B cell (primary cell): Measurements from ENCODE around the gene MAJIN. TPM values are rescaled to one million over a fixed set of nuclear protein-coding genes. Genes with fewer than 3 reads are reported as not detected.

Source experiments
- ATAC-seq: fragments of 200-7000 bp; cut with Tn5 transposase; one replicate; pipeline ENCODE4 v1.10.0; 2021; ENCODE audit warnings: low read depth, mild to moderate bottlenecking, moderate number of reproducible peaks, moderate library complexity
- CTCF ChIA-PET: fragments of 350-600 bp; sonication (Branson Sonifier 250); formaldehyde crosslinking; loops from one replicate; lab custom pipeline; 2021; ENCODE audit warnings: antibody characterized with exemption, inconsistent platforms; lab: Charles Lee
- POLR2A ChIA-PET: fragments of 350-600 bp; sonication (Branson Sonifier 250); formaldehyde crosslinking; loops from one replicate; lab custom pipeline; 2021; ENCODE audit warnings: antibody characterized with exemption; lab: Charles Lee
- DNase-seq: peaks from one replicate; pipeline ENCODE4 v3.0.0; 2013
- H2AFZ ChIP-seq: 2 replicates; pipeline ENCODE4 v1.6.1; 2012; ENCODE audit warnings: mild to moderate bottlenecking, low read depth, low read length; ENCODE audit not compliant: insufficient read depth, poor library complexity, severe bottlenecking
- H3K27ac ChIP-seq, 2 donors: 1 replicate in 1 of 2; 2 replicates in 1 of 2; pipeline ENCODE4 v1.5.1; 2012 to 2013; ENCODE audit warnings: low read length in 2 of 2, mild to moderate bottlenecking in 2 of 2, moderate library complexity in 1 of 2
- H3K27me3 ChIP-seq, 4 experiments: fragments of 200-600 bp in 1 of 4; sonication (generic) in 1 of 4; replicated peaks in 1 of 4; 1 replicate in 2 of 4; 2 replicates in 2 of 4; pipeline versions ENCODE4 v1.6.1 to v1.7.0; 2013 to 2016; ENCODE audit warnings: low read length in 3 of 4, mild to moderate bottlenecking in 2 of 4, mixed read lengths in 1 of 4, moderate library complexity in 1 of 4; ENCODE audit not compliant: insufficient read depth in 4 of 4, control insufficient read depth in 3 of 4; ENCODE audit errors: control extremely low read depth in 1 of 4
- H3K36me3 ChIP-seq, 2 experiments: replicated peaks in 1 of 2; 1 replicate in 1 of 2; 2 replicates in 1 of 2; pipeline versions ENCODE4 v1.6.1 to v1.7.1; 2013; ENCODE audit warnings: low read length in 1 of 2; ENCODE audit not compliant: insufficient read depth in 2 of 2, control insufficient read depth in 1 of 2; ENCODE audit errors: control extremely low read depth in 1 of 2, extremely low read depth in 1 of 2
- H3K4me1 ChIP-seq, 2 donors: fragments of 200-600 bp in 1 of 2; sonication (generic) in 1 of 2; 1 replicate in 1 of 2; 2 replicates in 1 of 2; pipeline versions ENCODE4 v1.5.1 to v1.6.1; 2013 to 2017; ENCODE audit warnings: low read length in 2 of 2; ENCODE audit not compliant: control insufficient read depth in 2 of 2, insufficient read depth in 2 of 2
- H3K4me2 ChIP-seq: replicated peaks from 2 replicates; pipeline ENCODE3; 2012; ENCODE audit warnings: mild to moderate bottlenecking, low read depth, low read length; ENCODE audit not compliant: poor library complexity, severe bottlenecking
- H3K4me3 ChIP-seq, 5 experiments: fragments of 200-600 bp in 1 of 5; sonication (generic) in 1 of 5; 1 replicate in 3 of 5; 2 replicates in 2 of 5; pipeline versions ENCODE4 v1.5.1 to v1.7.0; 2011 to 2016; ENCODE audit warnings: low read length in 4 of 5, mild to moderate bottlenecking in 4 of 5, low read depth in 2 of 5, control low read depth in 1 of 5, moderate library complexity in 1 of 5; ENCODE audit not compliant: insufficient read depth in 1 of 5; ENCODE audit errors: control extremely low read depth in 1 of 5, extremely low read depth in 1 of 5
- H3K79me2 ChIP-seq: fragments of 200-600 bp; sonication (generic); one replicate; pipeline ENCODE4 v1.6.0; 2016; ENCODE audit warnings: low read length; ENCODE audit not compliant: control insufficient read depth, insufficient read depth
- H3K9ac ChIP-seq: fragments of 200-600 bp; sonication (generic); 2 replicates; pipeline ENCODE4 v1.6.1; 2017; ENCODE audit warnings: mild to moderate bottlenecking, low read length, moderate library complexity
- H3K9me3 ChIP-seq, 3 donors: one replicate each; pipeline versions ENCODE4 v1.6.1 to v1.7.1; 2013; ENCODE audit warnings: low read length in 2 of 3; ENCODE audit not compliant: control insufficient read depth in 2 of 3, insufficient read depth in 1 of 3; ENCODE audit errors: control extremely low read depth in 1 of 3
- H4K20me1 ChIP-seq: 2 replicates; pipeline ENCODE4 v1.6.0; 2012; ENCODE audit warnings: mild to moderate bottlenecking, low read length; ENCODE audit not compliant: insufficient read depth, control insufficient read depth, poor library complexity, severe bottlenecking
- H3K27ac Mint-ChIP-seq: one replicate; pipeline ENCODE4 v1.8.0; 2021; ENCODE audit warnings: mixed read lengths
- H3K27me3 Mint-ChIP-seq: one replicate; pipeline ENCODE4 v1.8.0; 2021; ENCODE audit warnings: mixed read lengths
- H3K4me1 Mint-ChIP-seq: one replicate; pipeline ENCODE4 v1.8.0; 2021; ENCODE audit warnings: mixed read lengths
- H3K4me3 Mint-ChIP-seq: one replicate; pipeline ENCODE4 v1.8.0; 2021; ENCODE audit warnings: mixed read lengths
- H3K9me3 Mint-ChIP-seq: one replicate; pipeline ENCODE4 v1.8.0; 2022; ENCODE audit warnings: mixed read lengths; ENCODE audit not compliant: insufficient read depth
- CTCF ChIP-seq: fragments of 200-600 bp; IDR thresholded peaks from one replicate; pipeline ENCODE4 v1.8.0; 2022; ENCODE audit warnings: antibody characterized with exemption, mild to moderate bottlenecking
- EZH2 ChIP-seq: IDR thresholded peaks from 2 replicates; pipeline ENCODE4 v1.6.1; 2012; ENCODE audit warnings: borderline replicate concordance, low read depth, mild to moderate bottlenecking, moderate library complexity, low read length; ENCODE audit not compliant: insufficient read depth, poor library complexity, severe bottlenecking
- WGBS: methylation state at CpG from one replicate; pipeline ENCODE4 v1.1.5; 2013; ENCODE audit warnings: missing lambda C conversion rate; ENCODE audit not compliant: insufficient coverage; 5-methylcytosine and 5-hydroxymethylcytosine counted together
- intact Hi-C: fragments of 100-400 bp; cut with micrococcal nuclease; formaldehyde crosslinking; loops from one replicate; pipeline ENCODE4 v1.10.0; 2022
- polyA plus RNA-seq: library from polyadenylated mRNA; depleted of rRNA; stranded (reverse); fragments of >200 nt; gene quantifications from 2 replicates; pipeline ENCODE4 v1.2.3, GENCODE V29; 2012
- total RNA-seq, 2 donors: library from RNA; stranded (reverse); fragments of 120-200 nt in 1 of 2; gene quantifications; 1 replicate in 1 of 2; 2 replicates in 1 of 2; pipeline versions ENCODE4 v1.2.3 to v1.2.4, GENCODE V29; 2013 to 2022

Gene MAJIN
- total and polyA plus RNA-seq, 2 donors (not counting 1 experiment from before 2014, with no cell fraction given), result 0.71 to 2.4 TPM

GRCh38 chr11:64996327-64996709, 24.4 kb upstream of the MAJIN start:
- H3K4me1 ChIP-seq, result peaks cover 20 to 22% of the 10 kb centered on the region in 2 donors
- Mint-ChIP-seq H3K27ac (peak overlapping the region; percentile 74), H3K27me3 (no peaks in the 10 kb centered on the region), H3K4me3 (peak overlapping the region; percentile 77), H3K9me3 (no peaks in the 10 kb centered on the region), H3K4me1 (peaks cover 30% of the 10 kb centered on the region)
- H3K4me3 ChIP-seq, result peak overlapping the region in 4 of 5 experiments; percentile 42 to 67 (median 53)
- DNase-seq, result no peak
- H2AFZ ChIP-seq, result peak overlapping the region; percentile 86
- H3K4me2 ChIP-seq, result peak overlapping the region; percentile 84
- H3K9me3 ChIP-seq, result no peaks in the 10 kb centered on the region
- ATAC-seq, result no peak
- peak overlapping the region; percentile 70 for H3K9ac ChIP-seq
- CTCF ChIA-PET, result interaction anchor here (0.6 to 4.0 kb wide), 11 partner anchors 10 to 479 kb away, joined by 3 to 24 read pairs (median 4); partner anchors contain the start of genes ARL2 and CDC42BPG
- peak overlapping the region in 1 of 2 donors; percentile 60 for H3K27ac ChIP-seq
- no peaks in the 10 kb centered on the region for H4K20me1 ChIP-seq
- POLR2A ChIA-PET, result interaction anchor here (1.1 to 1.5 kb wide), 2 partner anchors 12 to 138 kb away, joined by 3 to 5 read pairs; no protein-coding TSS in a partner anchor
- TF ChIP-seq EZH2 (no peak), CTCF (no peak)
- no peaks in the 10 kb centered on the region for H3K79me2 ChIP-seq
- H3K36me3 ChIP-seq, result no peaks in the 10 kb centered on the region
- 42% methylated on average over 11 of the region's 11 CpGs for WGBS
- intact Hi-C loops, result no loop called here
- no peaks in the 10 kb centered on the region for H3K27me3 ChIP-seq

- H3K4me3 Mint-ChIP-seq, result no peak overlapping the region
- POLR2A ChIA-PET, result no interaction called here
- H3K4me3 ChIP-seq, result no peak overlapping the region
- CTCF ChIA-PET, result interaction anchor here (1.0 kb wide), 1 partner anchor 100 kb away, joined by 3 read pairs; no protein-coding TSS in a partner anchor
- DNase-seq (no peak), ATAC-seq (no peak)
- H3K79me2 ChIP-seq, result no peaks in the 10 kb centered on the region
- peaks cover 0 to 4% (median 0%) of the 10 kb centered on the region in 3 donors for H3K9me3 ChIP-seq
- H3K27me3 Mint-ChIP-seq, result no peaks in the 10 kb centered on the region
- H3K27ac Mint-ChIP-seq, result no peak overlapping the region
- intact Hi-C loops, result no loop called here
- H3K4me2 ChIP-seq, result no peak overlapping the region
- H2AFZ ChIP-seq, result no peak overlapping the region
- peaks cover 47% of the 10 kb centered on the region for H3K4me1 Mint-ChIP-seq
- H3K27ac ChIP-seq, result no peak overlapping the region
- H3K27me3 ChIP-seq, result no peaks in the 10 kb centered on the region
- H3K9ac ChIP-seq, result no peak overlapping the region
- H3K36me3 ChIP-seq, result no peaks in the 10 kb centered on the region
- H3K9me3 Mint-ChIP-seq, result no peaks in the 10 kb centered on the region
- H4K20me1 ChIP-seq, result no peaks in the 10 kb centered on the region
- H3K4me1 ChIP-seq, result peaks cover 34 to 42% of the 10 kb centered on the region in 2 donors
- WGBS, result 94% methylated on average over 7 of the region's 7 CpGs
- TF ChIP-seq EZH2 (no peak), CTCF (no peak)
These were observed 22.4 kb upstream of the MAJIN start for GRCh38 chr11:64994318-64994717.
